Measurements from ENCODE around the gene ZNF382. TPM values are rescaled to one million over a fixed set of nuclear protein-coding genes. Genes with fewer than 3 reads are reported as not detected.

ZNF382 gene
- total and polyA plus RNA-seq, 12 donors: 2.6 to 22.2 (median 17.1) TPM

DNA sequence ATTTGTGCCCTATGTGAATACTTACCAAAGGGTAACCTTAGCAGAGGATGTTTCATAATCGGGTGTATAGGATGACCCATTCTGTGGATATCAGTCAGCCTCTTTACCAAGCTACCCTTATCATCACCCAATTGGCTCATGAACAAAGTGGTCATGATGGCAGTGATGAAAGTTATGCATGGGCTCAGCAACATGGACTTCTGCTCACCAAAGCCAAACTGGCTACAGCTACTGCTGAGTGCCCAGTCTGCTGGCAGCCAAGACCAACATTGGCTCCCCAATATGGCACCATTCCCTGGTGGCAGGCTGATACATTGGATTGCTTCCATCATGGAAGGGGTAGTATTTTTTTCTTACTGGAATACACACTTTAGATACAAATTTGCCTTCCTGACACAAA is 67.3 kb downstream of the ZNF382 start:
- H3K4me1 ChIP-seq: peaks cover 0 to 28% (median 10%) of the 10 kb centered on the region in 9 donors
- peaks cover 0 to 34% (median 3%) of the 10 kb centered on the region in 9 donors for H3K36me3 ChIP-seq
- DNase-seq (no peak), ATAC-seq (peak in 6 of 8 donors; percentile 38 to 72 (median 45))
- H3K27me3 ChIP-seq: no peaks in the 10 kb centered on the region
- H3K4me3 ChIP-seq: no peak overlapping the region
- H3K27ac ChIP-seq: no peak overlapping the region
- H3K9me3 ChIP-seq: peaks cover 0 to 94% (median 27%) of the 10 kb centered on the region in 11 donors
- WGBS, 2 donors: 56 to 67% methylated on average over 1 of the region's 1 CpG
- TF ChIP-seq, protein P1, sequence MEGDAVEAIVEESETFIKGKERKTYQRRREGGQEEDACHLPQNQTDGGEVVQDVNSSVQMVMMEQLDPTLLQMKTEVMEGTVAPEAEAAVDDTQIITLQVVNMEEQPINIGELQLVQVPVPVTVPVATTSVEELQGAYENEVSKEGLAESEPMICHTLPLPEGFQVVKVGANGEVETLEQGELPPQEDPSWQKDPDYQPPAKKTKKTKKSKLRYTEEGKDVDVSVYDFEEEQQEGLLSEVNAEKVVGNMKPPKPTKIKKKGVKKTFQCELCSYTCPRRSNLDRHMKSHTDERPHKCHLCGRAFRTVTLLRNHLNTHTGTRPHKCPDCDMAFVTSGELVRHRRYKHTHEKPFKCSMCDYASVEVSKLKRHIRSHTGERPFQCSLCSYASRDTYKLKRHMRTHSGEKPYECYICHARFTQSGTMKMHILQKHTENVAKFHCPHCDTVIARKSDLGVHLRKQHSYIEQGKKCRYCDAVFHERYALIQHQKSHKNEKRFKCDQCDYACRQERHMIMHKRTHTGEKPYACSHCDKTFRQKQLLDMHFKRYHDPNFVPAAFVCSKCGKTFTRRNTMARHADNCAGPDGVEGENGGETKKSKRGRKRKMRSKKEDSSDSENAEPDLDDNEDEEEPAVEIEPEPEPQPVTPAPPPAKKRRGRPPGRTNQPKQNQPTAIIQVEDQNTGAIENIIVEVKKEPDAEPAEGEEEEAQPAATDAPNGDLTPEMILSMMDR (IDR thresholded peaks at IDR 0.05): no peak
- intact Hi-C loops (cut with DNase I): loop anchor here in 1 of 10 donors (10.0 kb wide), 1 partner anchor 148 kb away; the partner anchor contains the start of gene ZNF260

DNA sequence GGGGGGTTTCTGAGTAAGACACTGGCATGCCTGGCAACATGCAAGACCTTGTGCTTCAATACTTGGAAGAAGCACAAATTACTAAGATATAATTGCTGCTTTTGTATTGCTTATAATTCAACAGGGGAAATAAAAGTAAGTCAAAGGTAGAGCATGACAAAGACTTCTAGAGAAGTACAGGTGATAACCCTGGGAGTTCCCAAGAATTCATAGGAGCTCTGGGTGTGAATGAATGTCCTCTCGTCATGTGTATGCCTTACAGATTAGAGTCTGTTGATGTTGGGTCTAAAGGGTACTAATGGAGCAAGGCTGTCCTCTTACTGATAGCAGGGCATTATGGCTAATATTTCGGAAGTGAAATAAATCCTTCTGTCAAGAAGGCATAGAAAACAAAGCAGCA is 69.1 kb downstream of the ZNF382 start:
- TF ChIP-seq, protein P1 (IDR thresholded peaks at IDR 0.05): no peak
- 95 to 97% methylated on average over 2 of the region's 2 CpGs for WGBS, 2 donors
- intact Hi-C loops (cut with DNase I): loop anchor here in 1 of 10 donors (10.0 kb wide), 1 partner anchor 149 kb away; the partner anchor contains the start of gene ZNF260
- peaks cover 0 to 100% (median 32%) of the 10 kb centered on the region in 11 donors for H3K9me3 ChIP-seq
- ATAC-seq: no peak
- no peak overlapping the region for H3K4me3 ChIP-seq
- peaks cover 0 to 15% (median 0%) of the 10 kb centered on the region in 9 donors for H3K4me1 ChIP-seq
- DNase-seq: no peak
- H3K36me3 ChIP-seq: peaks cover 0 to 52% (median 16%) of the 10 kb centered on the region in 9 donors
- H3K27me3 ChIP-seq: no peaks in the 10 kb centered on the region
- no peak overlapping the region for H3K27ac ChIP-seq

DNA sequence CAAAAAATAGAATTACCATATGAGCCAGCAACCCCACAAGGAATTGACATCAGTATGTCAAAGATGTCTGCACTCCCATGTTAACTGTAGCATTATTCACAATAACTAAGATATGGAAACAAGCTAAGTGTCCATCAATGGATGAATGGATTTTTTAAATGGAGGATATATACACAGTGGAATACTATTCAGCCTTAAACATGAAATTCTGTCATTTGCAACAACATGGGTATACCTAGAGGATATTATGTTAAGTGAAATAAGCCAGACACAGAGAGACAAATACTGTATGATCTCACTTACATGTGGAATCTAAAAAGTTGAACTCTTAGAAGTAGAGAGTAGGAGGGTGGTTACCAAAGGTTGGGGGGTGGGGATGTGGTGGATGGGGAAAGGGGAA is 74.3 kb downstream of the ZNF382 start:
- no peak for ATAC-seq
- intact Hi-C loops (cut with DNase I): loop anchor here in 1 of 10 donors (10.0 kb wide), 1 partner anchor 155 kb away; the partner anchor contains the start of gene ZNF260
- no peaks in the 10 kb centered on the region for H3K27me3 ChIP-seq
- TF ChIP-seq, protein P1 (IDR thresholded peaks at IDR 0.05): no peak
- no peaks in the 10 kb centered on the region for H3K4me1 ChIP-seq
- DNase-seq: no peak
- no peak overlapping the region for H3K4me3 ChIP-seq
- peaks cover 0 to 98% (median 21%) of the 10 kb centered on the region in 11 donors for H3K9me3 ChIP-seq
- H3K27ac ChIP-seq: no peak overlapping the region
- peaks cover 0 to 83% (median 30%) of the 10 kb centered on the region in 9 donors for H3K36me3 ChIP-seq

Other genes starting within 250 kb of the ZNF382 start
- gene ZFP14, start 226.1 kb upstream of the ZNF382 start, total RNA-seq: 1 to 10 TPM; 1.0 to 4.0 (median 2.5) TPM
- 1 to 10 TPM in 1 of 2 donors, under 1 TPM in 1; 0.62 to 2.2 TPM for gene ZFP14, start 226.1 kb upstream of the ZNF382 start, polyA plus RNA-seq
- 1 to 10 TPM; 3.1 to 6.3 (median 4.3) TPM for gene ZFP82, start 186.7 kb upstream of the ZNF382 start, total RNA-seq
- gene ZFP82, start 186.7 kb upstream of the ZNF382 start, polyA plus RNA-seq: 1 to 10 TPM; 1.9 to 2.5 TPM
- 10 to 100 TPM in 7 of 10 donors, 1 to 10 TPM in 3; 8.1 to 15.0 (median 11.4) TPM for gene ZNF566, start 115.8 kb upstream of the ZNF382 start, total RNA-seq
- gene ZNF566, start 115.8 kb upstream of the ZNF382 start, polyA plus RNA-seq: 10 to 100 TPM in 1 of 2 donors, 1 to 10 TPM in 1; 2.6 to 10.5 TPM
- 10 to 100 TPM in 2 of 10 donors, 1 to 10 TPM in 8; 7.2 to 12.8 (median 8.7) TPM for gene ZNF260, start 77.0 kb upstream of the ZNF382 start, total RNA-seq
- gene ZNF260, start 77.0 kb upstream of the ZNF382 start, polyA plus RNA-seq: 1 to 10 TPM; 2.7 to 4.6 TPM
- 10 to 100 TPM; 10.7 to 18.4 (median 15.4) TPM for gene ZNF529, start 32.0 kb upstream of the ZNF382 start, total RNA-seq
- gene ZNF529, start 32.0 kb upstream of the ZNF382 start, polyA plus RNA-seq: 10 to 100 TPM in 1 of 2 donors, 1 to 10 TPM in 1; 3.4 to 14.0 TPM
- gene ZNF461, start 61.5 kb downstream of the ZNF382 start, total RNA-seq: 1 to 10 TPM; 4.4 to 8.5 (median 7.0) TPM
- 1 to 10 TPM; 2.3 to 5.3 TPM for gene ZNF461, start 61.5 kb downstream of the ZNF382 start, polyA plus RNA-seq
- 1 to 10 TPM; 1.9 to 4.7 (median 3.7) TPM for gene ZNF567, start 82.3 kb downstream of the ZNF382 start, total RNA-seq
- gene ZNF567, start 82.3 kb downstream of the ZNF382 start, polyA plus RNA-seq: 1 to 10 TPM; 2.1 to 2.3 TPM
- gene ZNF850, start 167.5 kb downstream of the ZNF382 start, total RNA-seq: 1 to 10 TPM; 1.9 to 7.9 (median 4.7) TPM
- gene ZNF850, start 167.5 kb downstream of the ZNF382 start, polyA plus RNA-seq: under 1 TPM; 0.80 to 0.88 TPM
- 10 to 100 TPM in 3 of 10 donors, 1 to 10 TPM in 7; 4.5 to 11.8 (median 8.7) TPM for gene ZNF790, start 233.1 kb downstream of the ZNF382 start, total RNA-seq
- 1 to 10 TPM; 2.3 to 3.2 TPM for gene ZNF790, start 233.1 kb downstream of the ZNF382 start, polyA plus RNA-seq
- 1 to 10 TPM; 2.2 to 4.5 (median 3.0) TPM for gene ZNF345, start 245.6 kb downstream of the ZNF382 start, total RNA-seq
- gene ZNF345, start 245.6 kb downstream of the ZNF382 start, polyA plus RNA-seq: 1 to 10 TPM; 1.4 to 3.7 TPM